GM19468 (cell line): ENCODE measurements around the gene TAS2R16.
"Not testable (repeated sequence)": the region's sequence is repeated elsewhere in the genome, so short reads cannot be mapped to it uniquely, and the experiment has no call there.

ENCODE experiments used
- ATAC-seq: cut with Tn5 transposase; IDR thresholded peaks from one replicate; pipeline ENCODE4 v1.9.1; 2021; ENCODE audit warnings: mild to moderate bottlenecking, moderate library complexity, moderate number of reproducible peaks; ENCODE audit not compliant: unreplicated experiment; ENCODE audit errors: extremely low read depth

TAS2R16 gene

GRCh38 chr7:122975341-122975740, 20.2 kb downstream of the TAS2R16 start:
- ATAC-seq = no peak

DNA sequence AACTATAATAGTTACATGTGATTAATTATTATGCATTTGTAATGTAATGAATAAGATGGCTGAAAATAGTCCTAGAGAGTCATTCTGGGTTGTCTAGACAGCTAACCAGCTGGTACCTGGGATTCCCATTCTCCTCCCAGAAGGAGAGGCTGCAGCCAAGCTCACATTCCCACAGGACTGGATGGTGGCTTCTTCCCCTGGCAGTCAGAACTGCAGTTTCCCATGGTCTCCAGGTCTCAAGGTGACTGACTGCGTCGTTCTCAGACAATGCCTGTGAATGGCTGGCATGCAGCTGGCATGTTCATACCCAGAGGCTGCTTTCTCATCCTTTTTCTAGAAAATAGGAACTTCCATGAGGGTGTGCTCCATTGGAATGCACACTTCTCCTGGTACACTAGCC, 21.3 kb downstream of the TAS2R16 start:
- no peak for ATAC-seq

DNA sequence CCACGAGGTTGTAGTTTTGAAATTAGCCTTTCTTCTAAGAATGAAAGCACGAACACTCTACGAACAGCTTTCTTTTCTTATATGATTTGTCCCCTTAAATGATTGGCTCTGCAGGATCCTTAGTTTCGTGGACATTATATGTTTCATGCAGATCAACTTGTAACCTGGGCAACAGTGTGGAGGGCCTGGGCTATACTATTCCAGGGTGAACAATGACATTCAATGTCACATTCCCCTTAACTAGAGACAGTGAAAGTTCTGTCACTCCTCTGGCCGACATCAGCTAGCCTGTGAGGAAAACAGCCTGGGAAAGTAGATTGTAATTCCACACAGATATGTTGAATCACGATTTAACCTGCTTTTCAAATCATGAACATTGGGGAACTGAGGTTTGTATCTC, 23.4 kb downstream of the TAS2R16 start:
- ATAC-seq = no peak

GRCh38 chr7:122970740-122971725, 24.5 kb downstream of the TAS2R16 start:
- no peak for ATAC-seq

GRCh38 chr7:122968389-122968788, 27.1 kb downstream of the TAS2R16 start:
- ATAC-seq = no peak

DNA sequence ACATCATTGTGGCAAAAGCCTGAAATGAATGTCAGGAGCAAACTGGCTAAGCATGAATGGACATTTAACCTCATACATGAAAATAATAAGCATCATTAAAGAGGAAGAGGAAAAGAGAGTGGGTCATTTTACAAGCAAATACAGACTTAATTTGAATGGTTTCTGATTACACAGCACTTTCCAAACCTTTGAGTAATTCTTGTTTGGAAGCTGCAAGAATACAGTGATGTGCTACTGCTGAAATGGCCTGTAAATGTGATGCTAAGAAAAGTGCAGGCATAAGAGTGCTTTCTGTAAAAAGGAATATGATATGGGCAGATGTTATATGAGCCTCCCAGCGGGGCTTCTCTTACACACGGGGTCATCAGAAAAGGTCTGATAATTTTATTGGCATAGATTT, 30.2 kb downstream of the TAS2R16 start:
- no peak for ATAC-seq

- not testable (repeated sequence) for ATAC-seq
These were observed 41.8 kb downstream of the TAS2R16 start for GRCh38 chr7:122953678-122954077.

DNA sequence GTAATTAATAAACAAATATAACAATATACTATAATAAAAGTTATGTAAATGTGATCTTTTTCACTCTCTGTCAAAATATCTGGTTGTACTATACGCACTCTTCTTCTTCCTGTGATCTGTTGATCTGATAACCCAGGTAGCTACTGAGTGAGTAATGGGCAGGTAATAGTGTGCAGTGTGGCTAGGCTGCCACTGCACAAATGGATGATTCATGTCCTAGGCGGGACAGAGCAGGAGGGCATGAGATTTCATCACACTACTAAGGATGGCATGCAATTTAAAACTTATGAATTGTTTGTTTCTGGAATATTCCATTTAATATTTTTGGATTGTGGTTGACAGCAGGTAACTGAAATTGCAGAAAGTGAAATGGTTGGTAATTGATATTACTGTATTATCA, 44.5 kb downstream of the TAS2R16 start:
- ATAC-seq = no peak

- no peak for ATAC-seq
These were observed 46.3 kb downstream of the TAS2R16 start for GRCh38 chr7:122949186-122949585.
